A673 (cell line): ENCODE data around the gene RAB37.

Experiments
- EZH2 ChIP-seq: fragments of 200-600 bp; sonication (generic); IDR thresholded peaks from 2 replicates; pipeline ENCODE4 v1.6.1; 2017; ENCODE audit warnings: borderline replicate concordance, low read depth, mild to moderate bottlenecking, mixed read lengths, antibody characterized with exemption, low read length; ENCODE audit not compliant: poor library complexity, severe bottlenecking
- TF ChIP-seq, protein P1 (sequence below): fragments of 300-800, 200-600 bp; sonication (generic); conservative IDR thresholded peaks from 2 replicates; pipeline ENCODE4 v1.5.1; 2017; ENCODE audit warnings: low read depth, mild to moderate bottlenecking, antibody characterized with exemption, low read length, moderate library complexity, mixed read lengths

GRCh38 chr17:74772053-74772452, 35.0 kb downstream of the RAB37 start:
- TF ChIP-seq, protein P1, sequence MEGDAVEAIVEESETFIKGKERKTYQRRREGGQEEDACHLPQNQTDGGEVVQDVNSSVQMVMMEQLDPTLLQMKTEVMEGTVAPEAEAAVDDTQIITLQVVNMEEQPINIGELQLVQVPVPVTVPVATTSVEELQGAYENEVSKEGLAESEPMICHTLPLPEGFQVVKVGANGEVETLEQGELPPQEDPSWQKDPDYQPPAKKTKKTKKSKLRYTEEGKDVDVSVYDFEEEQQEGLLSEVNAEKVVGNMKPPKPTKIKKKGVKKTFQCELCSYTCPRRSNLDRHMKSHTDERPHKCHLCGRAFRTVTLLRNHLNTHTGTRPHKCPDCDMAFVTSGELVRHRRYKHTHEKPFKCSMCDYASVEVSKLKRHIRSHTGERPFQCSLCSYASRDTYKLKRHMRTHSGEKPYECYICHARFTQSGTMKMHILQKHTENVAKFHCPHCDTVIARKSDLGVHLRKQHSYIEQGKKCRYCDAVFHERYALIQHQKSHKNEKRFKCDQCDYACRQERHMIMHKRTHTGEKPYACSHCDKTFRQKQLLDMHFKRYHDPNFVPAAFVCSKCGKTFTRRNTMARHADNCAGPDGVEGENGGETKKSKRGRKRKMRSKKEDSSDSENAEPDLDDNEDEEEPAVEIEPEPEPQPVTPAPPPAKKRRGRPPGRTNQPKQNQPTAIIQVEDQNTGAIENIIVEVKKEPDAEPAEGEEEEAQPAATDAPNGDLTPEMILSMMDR = no peak
- no peak for TF ChIP-seq EZH2
